Activated CD4-positive, alpha-beta T cell treated with anti-CD3 and anti-CD28 coated beads, Interleukin-2, Interleukin-6, amounts not matched to agents 100 ng/mL and 50 ng/mL, durations not matched to agents 16 hours and 8 hours (primary cell): ENCODE data around the gene TUBA4B.

Experiments used
- DNase-seq: peaks from one replicate; pipeline ENCODE4 v3.0.0-alpha.2; 2020

TUBA4B gene

GRCh38 chr2:219218732-219219701 lies 34.0 kb upstream of the TUBA4B start, which contains the start of gene ABCB6:
Gene ABCB6 (minus strand): TSS chr2:219218958. CDS start chr2:219218673, 285 bp downstream.
- DNase-seq = peak; percentile 93

GRCh38 chr2:219219784-219220532 lies 33.1 kb upstream of the TUBA4B start:
- no peak for DNase-seq

GRCh38 chr2:219220652-219221402 lies 32.2 kb upstream of the TUBA4B start:
- DNase-seq = no peak

- DNase-seq = no peak
Observed at GRCh38 chr2:219221957-219222518, 31.0 kb upstream of the TUBA4B start.

- no peak for DNase-seq
Observed at GRCh38 chr2:219223831-219224610, 29.0 kb upstream of the TUBA4B start.

GRCh38 chr2:219225350-219225749 lies 27.7 kb upstream of the TUBA4B start:
- DNase-seq = no peak

- no peak for DNase-seq
Observed at GRCh38 chr2:219228041-219228910, 24.8 kb upstream of the TUBA4B start.

GRCh38 chr2:219228911-219229304 lies 24.1 kb upstream of the TUBA4B start:
- DNase-seq = no peak

- peak; percentile 99 for DNase-seq
Observed at GRCh38 chr2:219229305-219230058, 23.6 kb upstream of the TUBA4B start, which contains the start of the genes ANKZF1 and ATG9A. Gene ANKZF1 (plus strand): TSS chr2:219229806. CDS start chr2:219230258, 452 bp downstream. Gene ATG9A (minus strand): TSS chr2:219229636. CDS start chr2:219228024, 1,612 bp downstream.

- peak; percentile 70 for DNase-seq
Observed at GRCh38 chr2:219230059-219230540, 22.9 kb upstream of the TUBA4B start.

GRCh38 chr2:219234331-219234730 lies 18.7 kb upstream of the TUBA4B start:
- no peak for DNase-seq

GRCh38 chr2:219243291-219243761 lies 9.7 kb upstream of the TUBA4B start:
- DNase-seq = no peak

GRCh38 chr2:219244789-219245147 lies 8.3 kb upstream of the TUBA4B start:
- no peak for DNase-seq

- peak; percentile 94 for DNase-seq
Observed at GRCh38 chr2:219245148-219245898, 7.7 kb upstream of the TUBA4B start, which contains the start of the genes GLB1L and STK16. Gene GLB1L (minus strand): TSS chr2:219245444. CDS start chr2:219243573, 1,871 bp downstream. Gene STK16 (plus strand): TSS chr2:219245479. CDS start chr2:219246000, 521 bp downstream.

GRCh38 chr2:219245899-219246230 lies 7.2 kb upstream of the TUBA4B start:
- peak; percentile 42 for DNase-seq

GRCh38 chr2:219246559-219246958 lies 6.5 kb upstream of the TUBA4B start:
- DNase-seq = no peak

GRCh38 chr2:219247678-219248642 lies 5.1 kb upstream of the TUBA4B start:
- peak; percentile 82 for DNase-seq
